GM19023 (cell line): ENCODE results near the gene CIDEA.

Experiments used
- ATAC-seq: cut with Tn5 transposase; IDR thresholded peaks from one replicate; pipeline ENCODE4 v1.9.1; 2021; ENCODE audit warnings: mild to moderate bottlenecking, moderate library complexity; ENCODE audit not compliant: unreplicated experiment

CIDEA gene

GRCh38 chr18:12317664-12318333 lies 63.6 kb downstream of the CIDEA start:
- ATAC-seq, result no peak

- no peak for ATAC-seq
Measured at GRCh38 chr18:12318334-12318697, 64.2 kb downstream of the CIDEA start.

GRCh38 chr18:12318857-12319256 lies 64.7 kb downstream of the CIDEA start:
- ATAC-seq, result no peak

- ATAC-seq, result peak; percentile 71
Measured at GRCh38 chr18:12321333-12321732, 67.2 kb downstream of the CIDEA start.

GRCh38 chr18:12324991-12325725 lies 71.0 kb downstream of the CIDEA start:
- ATAC-seq, result no peak

- ATAC-seq, result no peak
Measured at GRCh38 chr18:12325726-12326245, 71.6 kb downstream of the CIDEA start.

- no peak for ATAC-seq
Measured at GRCh38 chr18:12326711-12327460, 72.7 kb downstream of the CIDEA start.
